Cardiac septum (tissue), 1 donor: Measurements from ENCODE around the gene OR2T8. TPM values are rescaled to one million over a fixed set of nuclear protein-coding genes. Genes with fewer than 3 reads are reported as not detected.

Experiments
- DNase-seq: peaks from one replicate; pipeline ENCODE4 v3.0.0-alpha.2; 2020; ENCODE audit warnings: low spot score
- intact Hi-C: fragments of 100-400 bp; cut with DNase I; formaldehyde crosslinking; loops from one replicate; pipeline ENCODE4 v1.14.0; 2022
- total RNA-seq: library from RNA; stranded (reverse); fragmentation: NEBNext Ultra II Directional; extraction: Animal tissue kit (Norgen Biotek cat#: 25700); gene quantifications from one replicate; pipeline ENCODE4 v1.2.1, GENCODE V29; 2021
- donor health status: DM: no; HTN: no; CAD: no.

OR2T8 gene
- total RNA-seq, 1 donor from 2014 or later = not detected

DNA sequence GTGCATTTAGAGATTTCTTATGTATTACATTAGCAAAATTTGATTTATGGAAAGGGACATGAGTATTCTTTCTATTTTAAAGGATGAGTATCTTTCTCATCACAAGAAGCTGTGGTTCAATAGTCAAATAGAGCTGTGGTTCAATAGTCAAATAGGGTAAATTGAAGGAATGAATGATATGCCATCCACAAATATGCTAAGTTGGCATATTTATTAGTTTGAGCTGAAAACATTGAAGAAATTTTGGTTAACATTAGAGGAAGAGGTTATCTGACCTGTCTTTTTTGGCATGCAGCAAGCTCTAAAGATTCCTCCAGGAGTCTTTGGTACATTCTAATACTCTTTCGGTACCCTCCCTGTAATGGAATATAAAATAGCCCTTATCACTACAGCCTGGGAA is 33.4 kb downstream of the OR2T8 start:
- no peak for DNase-seq
- intact Hi-C loops = no loop called here

DNA sequence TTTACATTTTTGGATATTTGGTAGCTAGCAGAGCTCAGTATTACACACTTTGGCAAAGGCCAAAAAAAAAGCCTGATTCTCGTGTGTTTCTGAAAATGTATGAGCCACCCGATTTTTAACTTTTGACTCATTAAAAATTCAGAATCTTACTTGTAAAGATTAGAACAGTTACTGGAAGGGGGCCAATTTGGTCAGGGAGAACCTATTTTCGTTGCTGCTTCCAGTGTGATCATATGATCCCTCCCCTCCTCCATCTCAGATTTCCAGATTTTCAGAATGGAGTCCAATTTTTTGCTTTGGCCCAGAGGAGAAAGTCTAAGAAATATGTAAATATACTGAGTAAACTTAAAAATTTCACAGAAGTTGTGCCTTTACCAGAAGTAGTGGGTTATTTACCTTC is 41.7 kb downstream of the OR2T8 start:
- no peak for DNase-seq
- intact Hi-C loops = no loop called here

DNA sequence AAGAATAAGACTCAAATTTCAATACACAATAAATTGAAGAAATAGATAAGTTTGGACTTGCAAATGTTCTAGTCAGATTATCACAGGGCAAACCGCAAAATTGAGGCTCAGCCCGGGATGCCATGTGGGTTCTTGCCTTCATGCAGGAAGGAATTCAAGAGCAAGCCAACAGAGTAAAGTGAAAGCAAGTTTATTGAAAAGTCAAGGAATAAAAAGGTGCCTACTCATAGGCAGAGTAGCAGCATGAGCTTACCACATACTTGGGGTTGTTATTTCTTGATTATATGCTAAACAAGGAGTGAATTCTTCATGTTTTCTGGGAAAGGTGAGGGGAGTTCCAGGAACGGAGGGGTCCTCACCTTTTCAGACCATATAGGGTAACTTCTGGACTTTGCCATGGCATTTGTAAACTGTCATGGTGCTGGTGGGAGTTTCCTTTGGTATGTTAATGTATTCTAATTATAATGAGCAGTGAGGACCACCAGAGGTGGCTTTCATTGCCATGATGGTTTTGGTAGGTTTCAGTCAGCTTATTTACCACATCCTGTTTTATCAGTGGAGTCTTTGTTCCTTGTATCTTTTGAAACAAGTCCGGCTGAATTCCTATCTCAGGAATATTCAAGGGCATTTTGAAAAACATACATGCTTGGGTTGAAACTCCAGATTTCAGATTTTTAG is 43.0 kb downstream of the OR2T8 start:
- intact Hi-C loops = no loop called here
- DNase-seq = no peak

DNA sequence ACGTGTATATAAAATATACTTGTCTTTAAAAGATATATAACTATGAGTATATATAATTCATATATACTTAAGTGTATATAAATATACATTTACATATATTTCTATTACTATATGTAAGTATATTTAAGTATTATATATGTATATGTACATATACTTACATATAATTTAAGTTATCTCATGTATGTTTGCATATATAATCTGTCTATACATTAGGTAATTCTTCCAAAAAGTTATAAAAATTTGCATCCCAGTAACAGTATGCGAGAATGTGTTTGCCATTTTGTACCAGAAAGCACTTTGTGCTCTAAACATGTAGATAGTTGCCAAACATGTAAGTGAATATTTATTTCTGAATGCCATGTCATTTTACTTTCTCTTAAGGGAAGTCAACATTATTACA is 44.9 kb downstream of the OR2T8 start, which contains the start of gene OR2AK2:
TSS of gene OR2AK2 (plus strand) at position 301 of the 400 bp plus-strand sequence. CDS start 144 bp downstream, outside the sequence.
- DNase-seq = no peak
- intact Hi-C loops = no loop called here

DNA sequence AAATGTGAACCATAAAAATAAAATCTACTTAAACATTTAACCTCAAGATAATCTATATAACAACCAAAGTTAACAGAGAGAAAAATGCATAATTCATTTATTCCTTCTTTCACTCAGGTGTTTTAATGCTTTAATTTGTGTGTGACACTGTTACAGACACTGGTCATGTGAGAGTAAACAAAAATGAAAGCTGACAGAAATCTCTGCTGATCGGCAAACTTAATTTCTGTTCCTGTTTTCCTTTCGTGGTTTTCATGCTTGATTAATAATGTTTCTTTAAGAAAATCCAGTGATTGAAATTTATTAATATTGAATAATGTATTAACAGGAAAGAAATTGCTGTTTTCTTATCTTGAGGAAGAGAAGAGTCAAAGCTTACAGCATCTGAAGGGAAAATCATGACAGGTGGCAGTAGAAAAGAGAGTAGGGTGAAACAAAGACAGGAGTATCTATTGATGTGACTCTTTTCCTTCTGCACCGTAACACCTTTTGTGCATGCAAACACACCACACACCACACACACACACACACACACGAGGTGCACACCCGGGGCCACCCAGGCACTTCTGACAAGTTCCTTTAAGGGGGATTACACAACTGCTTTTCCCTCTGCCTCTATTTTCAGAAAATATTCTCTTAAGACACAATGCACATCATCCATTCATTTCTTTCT is 46.6 kb downstream of the OR2T8 start:
- no peak for DNase-seq
- intact Hi-C loops = no loop called here

Other genes with a start within 250 kb of the OR2T8 start
- not detected for gene OR13G1, start 240.5 kb upstream of the OR2T8 start, total RNA-seq
- not detected for gene OR6F1, start 203.6 kb upstream of the OR2T8 start, total RNA-seq
- not detected for gene OR14K1, start 181.6 kb upstream of the OR2T8 start, total RNA-seq
- not detected for gene OR14A2, start 172.1 kb upstream of the OR2T8 start, total RNA-seq
- gene OR1C1, start 159.7 kb upstream of the OR2T8 start, total RNA-seq = not detected
- gene OR14A16, start 96.1 kb upstream of the OR2T8 start, total RNA-seq = not detected
- not detected for gene OR11L1, start 78.4 kb upstream of the OR2T8 start, total RNA-seq
- gene TRIM58, start 63.1 kb upstream of the OR2T8 start, total RNA-seq = 1.2 TPM
- not detected for gene OR2W3, start 24.7 kb upstream of the OR2T8 start, total RNA-seq
- gene OR2AJ1, start 4.6 kb downstream of the OR2T8 start, total RNA-seq = not detected
- not detected for gene OR2L8, start 28.6 kb downstream of the OR2T8 start, total RNA-seq
- not detected for gene OR2AK2, start 45.0 kb downstream of the OR2T8 start, total RNA-seq
- gene OR2L5, start 93.4 kb downstream of the OR2T8 start, total RNA-seq = not detected
- gene OR2L2, start 109.8 kb downstream of the OR2T8 start, total RNA-seq = not detected
- not detected for gene OR2L3, start 126.6 kb downstream of the OR2T8 start, total RNA-seq
- gene OR2L13, start 174.9 kb downstream of the OR2T8 start, total RNA-seq = not detected
- not detected for gene OR2M5, start 224.9 kb downstream of the OR2T8 start, total RNA-seq